GM12801 (cell line): ENCODE measurements around the gene GNAI3.

Experiments used
- CTCF ChIP-seq: IDR thresholded peaks from one replicate; pipeline ENCODE4 v1.5.1; 2011; ENCODE audit warnings: control low read depth; ENCODE audit not compliant: insufficient read length; ENCODE audit errors: extremely low read depth

GNAI3 gene

DNA sequence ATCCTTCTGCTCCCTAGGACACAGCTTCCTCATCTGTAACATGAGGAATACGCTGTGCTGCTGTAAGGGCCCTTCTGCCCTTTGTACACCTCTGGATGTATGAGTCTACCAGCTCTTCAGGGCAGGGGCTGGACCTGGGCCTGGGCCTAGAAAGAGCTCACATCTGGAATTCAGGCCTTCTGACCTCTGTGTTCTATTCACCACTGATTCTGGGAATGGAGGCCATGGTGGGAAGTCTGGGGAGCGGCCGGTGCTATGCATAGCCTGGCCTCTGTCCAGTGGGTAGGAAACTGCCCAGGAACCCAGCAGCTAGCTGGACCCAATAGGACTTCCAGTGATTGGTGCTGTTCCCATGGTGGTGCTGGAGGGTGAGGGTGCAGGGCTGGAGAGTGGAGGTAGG, 19.7 kb upstream of the GNAI3 start:
- TF ChIP-seq CTCF, result no peak

DNA sequence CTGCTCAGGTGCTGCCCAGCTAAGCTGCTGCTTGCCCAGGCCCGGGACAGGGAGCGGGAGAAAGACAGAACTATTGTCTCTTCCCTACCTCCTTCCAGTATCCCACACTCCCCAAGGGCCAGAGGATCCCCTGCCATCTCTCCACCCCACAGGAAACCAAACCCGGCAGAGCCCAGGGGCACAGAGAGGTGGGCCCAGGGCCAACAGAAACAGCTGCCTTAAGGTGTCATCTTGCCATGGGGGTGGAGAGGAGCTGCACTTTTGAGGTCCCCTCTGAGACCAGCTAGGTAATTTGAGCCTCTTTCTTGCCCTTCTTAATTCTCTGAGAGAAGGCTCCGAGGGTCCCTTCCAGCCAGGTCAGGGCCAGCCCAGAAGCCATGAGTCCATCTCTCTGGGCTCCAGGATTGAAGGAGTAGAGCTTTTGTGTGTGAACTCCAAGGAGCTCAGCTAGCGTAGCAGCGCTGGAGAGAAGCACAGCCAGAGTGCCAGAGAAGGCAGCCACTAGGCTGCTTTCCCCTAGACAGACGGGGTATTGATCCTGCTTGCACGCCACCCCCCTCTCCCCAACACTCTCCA, 18.4 kb upstream of the GNAI3 start:
- TF ChIP-seq CTCF, result no peak

DNA sequence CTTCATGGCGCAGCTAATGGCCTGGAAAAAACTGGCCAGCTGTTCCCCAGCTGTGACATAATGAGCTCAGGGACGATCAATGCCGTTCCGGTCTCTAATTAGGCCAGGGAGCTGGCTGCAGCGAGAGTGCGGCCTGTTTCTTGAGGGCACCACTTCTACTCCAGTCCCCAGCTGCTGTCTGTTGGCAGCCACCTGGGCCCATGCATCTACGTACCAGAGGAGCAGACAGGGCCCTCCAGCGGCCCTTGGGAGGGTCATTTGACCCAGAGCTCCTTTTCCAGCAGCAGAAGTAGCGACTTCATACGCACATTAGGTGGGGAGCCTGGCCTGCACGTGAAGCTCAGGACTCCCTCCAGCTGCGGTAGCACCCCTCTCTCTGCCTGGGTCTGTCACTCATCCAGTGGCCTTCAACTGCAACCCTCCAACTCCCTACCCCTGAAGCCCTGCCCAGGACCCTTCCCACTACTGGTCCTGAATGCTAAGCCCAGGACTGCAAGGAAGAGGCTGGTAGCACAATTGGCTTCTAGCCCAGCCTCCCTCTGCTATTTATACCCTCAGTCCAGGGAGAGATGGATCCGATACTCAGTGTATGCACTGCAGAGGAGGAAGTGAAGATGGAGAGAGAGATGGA, 17.8 kb upstream of the GNAI3 start:
- no peak for TF ChIP-seq CTCF

GRCh38 chr1:109531380-109531779, 17.0 kb upstream of the GNAI3 start:
- TF ChIP-seq CTCF, result no peak

GRCh38 chr1:109531826-109532364, 16.5 kb upstream of the GNAI3 start:
- no peak for TF ChIP-seq CTCF

GRCh38 chr1:109532365-109533136, 15.9 kb upstream of the GNAI3 start:
- no peak for TF ChIP-seq CTCF

- TF ChIP-seq CTCF, result no peak
Observed at GRCh38 chr1:109534307-109534858, 14.0 kb upstream of the GNAI3 start.
